ENCODE data around the gene ZDHHC18.

Gene ZDHHC18

DNA sequence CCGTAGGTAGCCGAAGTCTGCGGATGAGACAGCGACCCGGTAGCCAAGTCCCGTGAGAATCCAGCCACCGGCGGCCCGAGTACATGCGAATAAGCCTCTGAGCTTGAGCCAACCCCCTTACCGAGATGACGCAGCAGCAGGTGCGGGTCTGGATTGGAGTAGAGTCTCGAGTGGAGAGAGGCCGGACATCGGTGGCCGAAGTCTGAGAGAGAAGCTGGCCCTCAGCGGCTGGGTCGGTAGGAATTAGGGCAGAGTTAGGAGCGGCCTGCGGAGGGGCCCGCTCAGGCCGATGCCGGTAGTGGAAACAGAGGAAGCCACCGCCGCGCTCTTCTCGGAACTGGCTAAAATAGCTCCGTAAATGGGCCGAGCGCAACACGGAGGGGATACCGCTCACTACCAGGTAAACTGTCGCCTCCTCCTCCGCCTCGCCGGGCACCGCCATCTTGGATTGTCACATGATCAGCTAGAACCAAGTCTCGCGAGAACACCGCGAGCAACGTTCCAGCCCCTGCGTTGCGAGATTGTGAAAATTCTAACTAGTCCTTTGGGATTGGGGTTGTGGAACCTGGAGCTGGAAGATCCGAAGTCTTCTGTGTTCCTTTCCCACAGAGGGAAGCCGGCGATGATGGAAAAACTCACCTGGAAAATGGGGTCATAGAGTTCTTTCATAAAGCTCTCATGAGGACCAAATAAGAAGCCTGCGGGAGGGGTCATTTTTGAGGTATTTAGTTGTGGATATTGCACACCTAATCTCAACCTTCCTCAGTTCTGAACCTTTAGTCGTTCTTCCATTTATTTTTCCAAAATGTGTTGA, 73.7 kb downstream of the ZDHHC18 start, which contains the start of gene GPATCH3:
Gene GPATCH3, minus strand, starts transcription at position 467 of the 814 bp plus-strand sequence. Its CDS starts 25 bp downstream, at position 442.
- peak; percentile 93 for DNase-seq (ENCODE audit: low spot score)

DNA sequence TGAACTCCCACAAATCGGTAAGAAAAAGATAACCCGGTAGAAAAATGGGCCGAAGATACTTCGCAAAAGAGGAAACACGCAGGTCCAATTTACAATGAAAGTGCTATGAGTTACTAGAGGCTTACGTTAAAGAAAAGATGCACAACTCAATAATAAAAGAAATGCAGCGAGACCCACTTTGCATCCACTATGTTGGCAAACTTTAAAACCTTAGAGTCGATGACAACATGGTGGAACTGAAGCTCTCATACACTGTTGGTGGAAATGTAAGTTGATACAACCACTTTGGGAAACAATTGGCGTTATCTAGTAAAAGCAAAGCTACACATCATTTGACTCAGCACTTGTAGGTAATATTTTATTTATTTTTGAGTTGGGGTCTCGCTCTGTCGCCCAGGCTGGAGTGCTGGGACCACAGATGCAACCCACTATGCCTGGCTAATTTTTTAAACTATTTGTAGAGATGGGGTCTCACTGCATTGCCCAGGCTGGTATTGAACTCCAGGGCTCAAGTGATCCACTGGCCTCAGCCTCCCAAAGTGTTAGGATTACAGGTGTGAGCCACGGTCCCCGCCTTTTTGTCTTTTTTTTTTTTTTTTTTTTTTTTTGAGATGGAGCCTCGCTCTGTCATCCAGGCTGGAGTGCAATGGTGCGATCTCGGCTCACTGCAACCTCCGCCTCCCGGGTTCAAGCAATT, 74.5 kb downstream of the ZDHHC18 start:
- no peak for DNase-seq (ENCODE audit: low spot score)
